Liver (tissue), 9 donors: ENCODE data around the gene CDC14A. TPM values are rescaled to one million over a fixed set of nuclear protein-coding genes. Genes with fewer than 3 reads are reported as not detected.

Experiments
- DNase-seq: peaks from one replicate; pipeline ENCODE4 v3.0.0-alpha.2; 2017; ENCODE audit warnings: low spot score
- H3K27ac ChIP-seq, 2 donors: one replicate each; pipeline ENCODE4 v1.7.0; 2013; ENCODE audit warnings: inconsistent platforms in 2 of 2, low read length in 2 of 2, control low read depth in 1 of 2, low read depth in 1 of 2, mild to moderate bottlenecking in 1 of 2
- H3K27me3 ChIP-seq, 4 donors: one replicate each; pipeline versions ENCODE4 v1.6.1 to v1.7.0; 2013; ENCODE audit warnings: low read length in 3 of 4, inconsistent platforms in 1 of 4, mild to moderate bottlenecking in 1 of 4, moderate library complexity in 1 of 4; ENCODE audit not compliant: control insufficient read depth in 4 of 4, insufficient read depth in 4 of 4
- H3K36me3 ChIP-seq, 4 donors: one replicate each; pipeline versions ENCODE4 v1.6.1 to v1.7.0; 2013; ENCODE audit warnings: low read length in 3 of 4, mild to moderate bottlenecking in 3 of 4, low read depth in 1 of 4, moderate library complexity in 1 of 4; ENCODE audit not compliant: control insufficient read depth in 4 of 4, insufficient read depth in 3 of 4
- H3K4me1 ChIP-seq, 4 donors: one replicate each; pipeline versions ENCODE4 v1.6.1 to v1.7.0; 2013; ENCODE audit warnings: low read length in 3 of 4, mild to moderate bottlenecking in 3 of 4, moderate library complexity in 1 of 4; ENCODE audit not compliant: control insufficient read depth in 4 of 4, insufficient read depth in 4 of 4
- H3K4me3 ChIP-seq, 3 donors: one replicate each; pipeline versions ENCODE4 v1.6.1 to v1.7.0; 2013; ENCODE audit warnings: low read length in 3 of 3, control low read depth in 1 of 3, low read depth in 1 of 3, mild to moderate bottlenecking in 1 of 3
- H3K9ac ChIP-seq, 2 donors: one replicate each; pipeline ENCODE4 v1.7.0; 2013; ENCODE audit warnings: low read length in 2 of 2, mild to moderate bottlenecking in 2 of 2, moderate library complexity in 2 of 2, control low read depth in 1 of 2, low read depth in 1 of 2
- H3K9me3 ChIP-seq, 4 donors: one replicate each; pipeline versions ENCODE4 v1.6.1 to v1.7.0; 2013; ENCODE audit warnings: low read length in 3 of 4; ENCODE audit not compliant: control insufficient read depth in 4 of 4
- EGR1 ChIP-seq, 2 donors: IDR thresholded peaks; 2 replicates each; pipeline ENCODE4 v1.6.1; 2016 to 2018; ENCODE audit warnings: antibody characterized with exemption in 2 of 2, low read depth in 2 of 2
- FOXA2 ChIP-seq: IDR thresholded peaks from 2 replicates; pipeline ENCODE4 v1.6.1; 2016; ENCODE audit warnings: antibody characterized with exemption
- GABPA ChIP-seq, 2 donors: IDR thresholded peaks in 1 of 2; conservative IDR thresholded peaks in 1 of 2; 2 replicates each; pipeline ENCODE4 v1.6.1; 2016; ENCODE audit warnings: antibody characterized with exemption in 2 of 2, mild to moderate bottlenecking in 1 of 2, moderate library complexity in 1 of 2
- HNF4A ChIP-seq, 2 donors: conservative IDR thresholded peaks; 2 replicates each; pipeline ENCODE4 v1.6.1; 2016; ENCODE audit warnings: antibody characterized with exemption in 2 of 2, mild to moderate bottlenecking in 2 of 2
- HNF4G ChIP-seq: IDR thresholded peaks from 2 replicates; pipeline ENCODE4 v1.6.1; 2016; ENCODE audit warnings: antibody characterized with exemption
- JUND ChIP-seq, 2 donors: IDR thresholded peaks; 2 replicates each; pipeline ENCODE4 v1.6.1; 2016; ENCODE audit warnings: antibody characterized with exemption in 2 of 2
- MAX ChIP-seq: IDR thresholded peaks from 2 replicates; pipeline ENCODE4 v1.6.1; 2016; ENCODE audit warnings: antibody characterized with exemption
- NR2F2 ChIP-seq: IDR thresholded peaks from 2 replicates; pipeline ENCODE4 v1.6.1; 2016; ENCODE audit warnings: antibody characterized with exemption
- RAD21 ChIP-seq, 2 donors: IDR thresholded peaks; 2 replicates each; pipeline ENCODE4 v1.6.1; 2016; ENCODE audit warnings: antibody characterized with exemption in 2 of 2, mild to moderate bottlenecking in 2 of 2
- REST ChIP-seq: IDR thresholded peaks from 2 replicates; pipeline ENCODE4 v1.6.1; 2016; ENCODE audit warnings: antibody characterized with exemption, mild to moderate bottlenecking
- RXRA ChIP-seq, 2 donors: IDR thresholded peaks; 2 replicates each; pipeline ENCODE4 v1.6.1; 2017 to 2018; ENCODE audit warnings: antibody characterized with exemption in 2 of 2, mild to moderate bottlenecking in 1 of 2
- TAF1 ChIP-seq: conservative IDR thresholded peaks from 2 replicates; pipeline ENCODE4 v1.6.1; 2016; ENCODE audit warnings: antibody characterized with exemption, mild to moderate bottlenecking
- YY1 ChIP-seq: IDR thresholded peaks from 2 replicates; pipeline ENCODE4 v1.6.1; 2016; ENCODE audit warnings: antibody characterized with exemption, mild to moderate bottlenecking
- ZBTB33 ChIP-seq: IDR thresholded peaks from 2 replicates; pipeline ENCODE4 v1.6.1; 2016; ENCODE audit warnings: antibody characterized with exemption
- WGBS: extraction: QIAGEN DNeasy Blood & Tissue Kit; methylation state at CpG from one replicate; pipeline ENCODE4 v1.1.7; 2013; 5-methylcytosine and 5-hydroxymethylcytosine counted together
- polyA plus RNA-seq, 2 donors: library from polyadenylated mRNA; stranded (reverse) in 1 of 2; unstranded in 1 of 2; fragments of 200-250 nt in 1 of 2; fragments of >200 nt in 1 of 2; fragmentation: Nextera tagmentation in 1 of 2; extraction: Ambion mirVana in 1 of 2; gene quantifications; one replicate each; pipeline versions ENCODE4 v1.2.1 to v1.2.3, GENCODE V29; 2013 to 2015
- total RNA-seq, 2 donors: library from RNA; depleted of rRNA; stranded (reverse); fragments of >200 nt; gene quantifications; one replicate each; pipeline ENCODE4 v1.2.3, GENCODE V29; 2014
- TF ChIP-seq, protein P1 (sequence below): fragments of 150-350 bp; IDR thresholded peaks from 2 replicates; pipeline ENCODE4 v1.5.1; 2017; ENCODE audit warnings: improper control_type of control experiment, low read depth, low read length; ENCODE audit not compliant: missing input control
- TF ChIP-seq, protein P2 (sequence below): IDR thresholded peaks from 2 replicates; pipeline ENCODE4 v1.6.1; 2016; ENCODE audit warnings: antibody characterized with exemption
- donor health status: healthy.
- donor health status: healthy.
- donor health status: healthy.
- donor health status: healthy.
- donor health status: healthy.

The CDC14A gene
- total and polyA plus RNA-seq, 4 donors, result 0.39 to 4.1 (median 2.6) TPM

- TF ChIP-seq ZBTB33 (no peak), NR2F2 (no peak), RAD21 (IDR thresholded peaks at IDR 0.05) (no peak), YY1 (no peak), GABPA (IDR thresholded peaks at IDR 0.05 in 1 of 2, conservative IDR thresholded peaks at IDR 0.05 in 1 of 2) (no peak), RXRA (IDR thresholded peaks at IDR 0.05) (no peak), HNF4G (no peak), MAX (no peak), EGR1 (IDR thresholded peaks at IDR 0.05; ENCODE audit: low read depth in 2 of 2) (no peak), HNF4A (conservative IDR thresholded peaks at IDR 0.05) (no peak), JUND (IDR thresholded peaks at IDR 0.05) (no peak), TAF1 (no peak), FOXA2 (no peak)
- TF ChIP-seq, protein P1, sequence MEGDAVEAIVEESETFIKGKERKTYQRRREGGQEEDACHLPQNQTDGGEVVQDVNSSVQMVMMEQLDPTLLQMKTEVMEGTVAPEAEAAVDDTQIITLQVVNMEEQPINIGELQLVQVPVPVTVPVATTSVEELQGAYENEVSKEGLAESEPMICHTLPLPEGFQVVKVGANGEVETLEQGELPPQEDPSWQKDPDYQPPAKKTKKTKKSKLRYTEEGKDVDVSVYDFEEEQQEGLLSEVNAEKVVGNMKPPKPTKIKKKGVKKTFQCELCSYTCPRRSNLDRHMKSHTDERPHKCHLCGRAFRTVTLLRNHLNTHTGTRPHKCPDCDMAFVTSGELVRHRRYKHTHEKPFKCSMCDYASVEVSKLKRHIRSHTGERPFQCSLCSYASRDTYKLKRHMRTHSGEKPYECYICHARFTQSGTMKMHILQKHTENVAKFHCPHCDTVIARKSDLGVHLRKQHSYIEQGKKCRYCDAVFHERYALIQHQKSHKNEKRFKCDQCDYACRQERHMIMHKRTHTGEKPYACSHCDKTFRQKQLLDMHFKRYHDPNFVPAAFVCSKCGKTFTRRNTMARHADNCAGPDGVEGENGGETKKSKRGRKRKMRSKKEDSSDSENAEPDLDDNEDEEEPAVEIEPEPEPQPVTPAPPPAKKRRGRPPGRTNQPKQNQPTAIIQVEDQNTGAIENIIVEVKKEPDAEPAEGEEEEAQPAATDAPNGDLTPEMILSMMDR, result no peak
- no peak overlapping the region for H3K4me3 ChIP-seq
- WGBS, result 98% methylated on average over 5 of the region's 5 CpGs
- no peak for DNase-seq
- no peaks in the 10 kb centered on the region for H3K36me3 ChIP-seq
- H3K27ac ChIP-seq, result no peak overlapping the region
- H3K9ac ChIP-seq, result no peak overlapping the region
- no peaks in the 10 kb centered on the region for H3K27me3 ChIP-seq
- H3K4me1 ChIP-seq, result peaks cover 4 to 34% (median 18%) of the 10 kb centered on the region in 4 donors
- H3K9me3 ChIP-seq, result no peaks in the 10 kb centered on the region
Observed at GRCh38 chr1:100482748-100483147, 130.4 kb downstream of the CDC14A start.

GRCh38 chr1:100483230-100483629 lies 130.9 kb downstream of the CDC14A start:
- Histone ChIP-seq H3K9me3 (no peaks in the 10 kb centered on the region), H3K36me3 (no peaks in the 10 kb centered on the region), H3K4me1 (peaks cover 4 to 31% (median 17%) of the 10 kb centered on the region in 4 donors), H3K9ac (no peak overlapping the region), H3K27me3 (no peaks in the 10 kb centered on the region), H3K27ac (no peak overlapping the region), H3K4me3 (no peak overlapping the region)
- WGBS, result 68% methylated on average over 3 of the region's 3 CpGs
- TF ChIP-seq, protein P2, sequence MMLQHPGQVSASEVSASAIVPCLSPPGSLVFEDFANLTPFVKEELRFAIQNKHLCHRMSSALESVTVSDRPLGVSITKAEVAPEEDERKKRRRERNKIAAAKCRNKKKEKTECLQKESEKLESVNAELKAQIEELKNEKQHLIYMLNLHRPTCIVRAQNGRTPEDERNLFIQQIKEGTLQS, result peak; percentile 36
- TF ChIP-seq NR2F2 (no peak), TAF1 (no peak)
- DNase-seq, result no peak

- peaks cover 2 to 11% (median 4%) of the 10 kb centered on the region in 4 donors for H3K4me1 ChIP-seq
- no peaks in the 10 kb centered on the region for H3K9me3 ChIP-seq
- peak overlapping the region; percentile 58 to 74 for H3K27ac ChIP-seq
- no peaks in the 10 kb centered on the region for H3K36me3 ChIP-seq
- 31% methylated on average over 2 of the region's 2 CpGs for WGBS
- H3K27me3 ChIP-seq, result no peaks in the 10 kb centered on the region
- DNase-seq, result no peak
- H3K9ac ChIP-seq, result no peak overlapping the region
- H3K4me3 ChIP-seq, result no peak overlapping the region
- peak; percentile 84 to 99 for TF ChIP-seq JUND (IDR thresholded peaks at IDR 0.05)
- TF ChIP-seq EGR1 (IDR thresholded peaks at IDR 0.05; ENCODE audit: low read depth in 2 of 2), result peak in 1 of 2 donors; percentile 94
- TF ChIP-seq RAD21 (IDR thresholded peaks at IDR 0.05), result peak; percentile 20 to 26
- TF ChIP-seq, protein P2, result peak; percentile 91
- peak; percentile 65 to 75 for TF ChIP-seq HNF4A (conservative IDR thresholded peaks at IDR 0.05)
- peak; percentile 85 for TF ChIP-seq YY1
- peak; percentile 57 for TF ChIP-seq REST
- no peak for TF ChIP-seq NR2F2
- no peak for TF ChIP-seq TAF1
- TF ChIP-seq, protein P1, result no peak
- peak; percentile 32 for TF ChIP-seq MAX
Observed at GRCh38 chr1:100485855-100486258, 133.6 kb downstream of the CDC14A start.
